HCT116 (cell line): ENCODE measurements around the gene GNG12. TPM values are rescaled to one million over a fixed set of nuclear protein-coding genes. Genes with fewer than 3 reads are reported as not detected.

Experiments used
- ATAC-seq: fragments of 200-7000 bp; cut with Tn5 transposase; 2 replicates; pipeline ENCODE4 v1.9.1; 2020; ENCODE audit warnings: mild to moderate bottlenecking, moderate library complexity
- BruUV-seq: library from RNA; stranded (reverse); fragments of 400-500 nt; replicated peaks from 2 replicates; lab custom pipeline; 2021; lab: Mats Ljungman, UMichigan
- CTCF ChIA-PET: fragments of 300-600 bp; sonication (Branson Sonifier 250); formaldehyde crosslinking; loops from one replicate; lab custom pipeline; 2021; ENCODE audit warnings: antibody characterized with exemption; lab: Charles Lee
- POLR2A ChIA-PET: fragments of 300-600, 350-600 bp; sonication (Branson Sonifier 250); formaldehyde crosslinking; loops from one replicate; lab custom pipeline; 2021; ENCODE audit warnings: antibody characterized with exemption; lab: Charles Lee
- RAD21 ChIA-PET, 2 experiments: fragments of 300-600 bp; sonication (Branson Sonifier 250); formaldehyde crosslinking; loops; one replicate each; lab custom pipeline; 2023; ENCODE audit warnings: low total read pairs in 2 of 2; ENCODE audit not compliant: uncharacterized antibody in 2 of 2, unreplicated experiment in 2 of 2, low non-redundant PET in 1 of 2; lab: Charles Lee
- DNase-seq: peaks from one replicate; pipeline ENCODE4 v3.0.0-alpha.2; 2010; ENCODE audit warnings: low read depth, low spot score
- H2AFZ ChIP-seq: fragments of 200-600 bp; shearing (Covaris generic), sonication (generic); 2 replicates; pipeline ENCODE4 v1.6.1; 2017; ENCODE audit warnings: low read depth, mixed run types, mixed read lengths, antibody characterized with exemption, low read length; ENCODE audit not compliant: poor library complexity, severe bottlenecking
- H3K27ac ChIP-seq: 2 replicates; pipeline ENCODE4 v1.5.1; 2012; ENCODE audit warnings: low read depth, low read length
- H3K27me3 ChIP-seq: fragments of 200-600 bp; sonication (generic); 2 replicates; pipeline ENCODE4 v1.6.1; 2016; ENCODE audit warnings: mixed run types, low read length, mixed read lengths; ENCODE audit not compliant: insufficient read depth
- H3K36me3 ChIP-seq, 2 experiments: fragments of 200-500 bp in 1 of 2; fragments of 200-600 bp in 1 of 2; sonication (Bioruptor generic) in 1 of 2; sonication (generic) in 1 of 2; 2 replicates each; pipeline versions ENCODE4 v1.5.1 to v1.6.1; 2014 to 2016; ENCODE audit warnings: low read length in 2 of 2, inconsistent platforms in 1 of 2, mixed read lengths in 1 of 2, mixed run types in 1 of 2; ENCODE audit not compliant: insufficient read depth in 2 of 2, control insufficient read depth in 1 of 2
- H3K4me1 ChIP-seq, 2 experiments: fragments of 200-600 bp in 1 of 2; sonication (generic) in 1 of 2; 2 replicates each; pipeline versions ENCODE4 v1.5.1 to v1.6.1; 2012 to 2017; ENCODE audit warnings: low read length in 2 of 2, inconsistent platforms in 1 of 2, mild to moderate bottlenecking in 1 of 2, mixed read lengths in 1 of 2, mixed run types in 1 of 2, moderate library complexity in 1 of 2; ENCODE audit not compliant: insufficient read depth in 2 of 2, control insufficient read depth in 1 of 2
- H3K4me2 ChIP-seq: fragments of 200-600 bp; sonication (generic); 2 replicates; pipeline ENCODE4 v1.6.1; 2017; ENCODE audit warnings: mixed run types, low read length, mixed read lengths
- H3K4me3 ChIP-seq, 2 experiments: fragments of 200-600 bp in 1 of 2; sonication (generic) in 1 of 2; replicated peaks in 1 of 2; 2 replicates each; pipeline ENCODE4 v1.5.1; 2011 to 2016; ENCODE audit warnings: low read length in 2 of 2, control low read depth in 1 of 2, low read depth in 1 of 2, mild to moderate bottlenecking in 1 of 2, mixed read lengths in 1 of 2, mixed run types in 1 of 2
- H3K79me2 ChIP-seq: fragments of 200-600 bp; sonication (generic); 2 replicates; pipeline ENCODE4 v1.6.1; 2017; ENCODE audit warnings: mild to moderate bottlenecking, mixed run types, low read length, moderate library complexity, mixed read lengths; ENCODE audit not compliant: insufficient read depth
- H3K9ac ChIP-seq: fragments of 200-600 bp; sonication (generic); 2 replicates; pipeline ENCODE4 v1.6.1; 2016; ENCODE audit warnings: low read length, mixed read lengths
- H3K9me2 ChIP-seq: fragments of 200-600 bp; sonication (generic), shearing (Covaris generic); 2 replicates; pipeline ENCODE4 v1.6.1; 2017; ENCODE audit warnings: mixed run types, mild to moderate bottlenecking, moderate library complexity; ENCODE audit not compliant: insufficient read depth
- H3K9me3 ChIP-seq, 2 experiments: fragments of 200-500 bp in 1 of 2; fragments of 200-600 bp in 1 of 2; sonication (Bioruptor generic) in 1 of 2; sonication (generic) in 1 of 2; 2 replicates each; pipeline ENCODE4 v1.6.1; 2014 to 2017; ENCODE audit warnings: low read length in 2 of 2, mixed read lengths in 2 of 2, inconsistent platforms in 1 of 2, low read depth in 1 of 2, mild to moderate bottlenecking in 1 of 2, mixed run types in 1 of 2, moderate library complexity in 1 of 2; ENCODE audit not compliant: control insufficient read depth in 1 of 2, insufficient read depth in 1 of 2
- H4K20me1 ChIP-seq: fragments of 200-600 bp; sonication (generic), shearing (Covaris generic); 2 replicates; pipeline ENCODE4 v1.6.1; 2017; ENCODE audit warnings: mixed run types, mild to moderate bottlenecking, moderate library complexity; ENCODE audit not compliant: insufficient read depth
- CEBPB ChIP-seq: IDR thresholded peaks from 2 replicates; pipeline ENCODE4 v1.6.1; 2012; ENCODE audit warnings: low read depth
- EGR1 ChIP-seq: IDR thresholded peaks from 2 replicates; pipeline ENCODE4 v1.6.1; 2012; ENCODE audit warnings: low read depth
- ELF1 ChIP-seq: IDR thresholded peaks from 2 replicates; pipeline ENCODE4 v1.6.1; 2012; ENCODE audit warnings: low read depth, borderline replicate concordance
- JUND ChIP-seq: IDR thresholded peaks from 2 replicates; pipeline ENCODE4 v1.6.1; 2012
- POLR2A ChIP-seq: IDR thresholded peaks from 2 replicates; pipeline ENCODE4 v1.7.0; 2011; ENCODE audit warnings: borderline replicate concordance; ENCODE audit not compliant: insufficient read depth, insufficient read length; ENCODE audit errors: extremely low read depth
- SIN3A ChIP-seq: IDR thresholded peaks from 2 replicates; pipeline ENCODE4 v1.6.1; 2012; ENCODE audit warnings: low read depth
- SP1 ChIP-seq: IDR thresholded peaks from 2 replicates; pipeline ENCODE4 v1.6.1; 2012; ENCODE audit warnings: low read depth
- YY1 ChIP-seq: IDR thresholded peaks from 2 replicates; pipeline ENCODE4 v1.6.1; 2011; ENCODE audit warnings: low read length, low read depth, moderate library complexity, mild to moderate bottlenecking; ENCODE audit not compliant: insufficient replicate concordance; ENCODE audit errors: extremely low read depth
- intact Hi-C: fragments of 100-400 bp; cut with micrococcal nuclease; formaldehyde crosslinking; loops from 2 replicates; pipeline ENCODE4 v1.10.0; 2022
- total RNA-seq: library from RNA; stranded (reverse); gene quantifications from one replicate; pipeline ENCODE4 v1.2.1, GENCODE V29; 2021; ENCODE audit not compliant: unreplicated experiment
- TF ChIP-seq, protein P1 (sequence below): IDR thresholded peaks from 2 replicates; pipeline ENCODE4 v1.6.1; 2012
- TF ChIP-seq, protein P2 (sequence below): IDR thresholded peaks from 2 replicates; pipeline ENCODE4 v1.6.1; 2011; ENCODE audit warnings: mild to moderate bottlenecking, low read length, moderate library complexity; ENCODE audit not compliant: insufficient replicate concordance; ENCODE audit errors: extremely low read depth
- TF ChIP-seq, protein P3 (sequence below), 3 experiments: fragments of 200-600 bp in 1 of 3; sonication (generic) in 1 of 3; IDR thresholded peaks in 2 of 3; conservative IDR thresholded peaks in 1 of 3; 2 replicates each; pipeline ENCODE4 v1.5.1; 2012 to 2017; ENCODE audit warnings: low read depth in 2 of 3, low read length in 2 of 3, antibody characterized with exemption in 1 of 3, borderline replicate concordance in 1 of 3, control low read depth in 1 of 3, mild to moderate bottlenecking in 1 of 3, mixed read lengths in 1 of 3, mixed run types in 1 of 3, moderate library complexity in 1 of 3; ENCODE audit not compliant: insufficient read depth in 1 of 3
- TF ChIP-seq, protein P4 (sequence below): IDR thresholded peaks from 2 replicates; pipeline ENCODE4 v1.6.1; 2012

Gene GNG12
- total RNA-seq, 1 experiment from 2014 or later = 49.6 TPM

DNA sequence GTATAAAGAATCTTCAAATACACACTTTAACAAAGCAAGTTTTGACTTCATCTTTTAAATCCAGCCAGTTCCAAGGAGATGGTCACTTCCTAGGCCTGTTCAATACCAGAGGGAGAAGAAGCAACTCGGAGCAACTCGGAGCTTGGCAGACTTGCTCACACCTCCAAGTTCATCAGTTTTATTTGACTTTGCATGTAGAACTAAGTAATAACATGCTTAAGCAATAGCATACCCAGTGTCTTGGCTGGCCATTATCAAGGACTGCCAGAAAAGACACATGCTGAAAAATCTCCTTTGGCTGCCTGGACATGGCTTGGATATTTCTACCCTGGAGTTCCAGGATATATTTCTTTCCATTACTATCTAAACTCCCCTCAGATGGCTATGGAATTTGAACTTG is 52.6 kb downstream of the GNG12 start:
- CTCF ChIA-PET = no interaction called here
- H3K36me3 ChIP-seq = no peaks in the 10 kb centered on the region; a peak in 1 of 4 replicates
- no peak overlapping the region for H3K4me3 ChIP-seq
- no peak overlapping the region for H3K4me2 ChIP-seq
- no peak overlapping the region for H2AFZ ChIP-seq
- peaks cover 11% of the 10 kb centered on the region; the same call in 1 of the 2 replicates for H3K79me2 ChIP-seq
- H3K9me3 ChIP-seq = no peaks in the 10 kb centered on the region
- no peak overlapping the region for H3K27ac ChIP-seq
- BruUV-seq = no TSS peak
- DNase-seq (no peak), ATAC-seq (no peak)
- TF ChIP-seq POLR2A (no peak), EGR1 (no peak), SIN3A (no peak), SP1 (no peak), YY1 (no peak), JUND (no peak), ELF1 (no peak), CEBPB (no peak)
- TF ChIP-seq, protein P1, sequence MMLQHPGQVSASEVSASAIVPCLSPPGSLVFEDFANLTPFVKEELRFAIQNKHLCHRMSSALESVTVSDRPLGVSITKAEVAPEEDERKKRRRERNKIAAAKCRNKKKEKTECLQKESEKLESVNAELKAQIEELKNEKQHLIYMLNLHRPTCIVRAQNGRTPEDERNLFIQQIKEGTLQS = no peak
- TF ChIP-seq, protein P2, sequence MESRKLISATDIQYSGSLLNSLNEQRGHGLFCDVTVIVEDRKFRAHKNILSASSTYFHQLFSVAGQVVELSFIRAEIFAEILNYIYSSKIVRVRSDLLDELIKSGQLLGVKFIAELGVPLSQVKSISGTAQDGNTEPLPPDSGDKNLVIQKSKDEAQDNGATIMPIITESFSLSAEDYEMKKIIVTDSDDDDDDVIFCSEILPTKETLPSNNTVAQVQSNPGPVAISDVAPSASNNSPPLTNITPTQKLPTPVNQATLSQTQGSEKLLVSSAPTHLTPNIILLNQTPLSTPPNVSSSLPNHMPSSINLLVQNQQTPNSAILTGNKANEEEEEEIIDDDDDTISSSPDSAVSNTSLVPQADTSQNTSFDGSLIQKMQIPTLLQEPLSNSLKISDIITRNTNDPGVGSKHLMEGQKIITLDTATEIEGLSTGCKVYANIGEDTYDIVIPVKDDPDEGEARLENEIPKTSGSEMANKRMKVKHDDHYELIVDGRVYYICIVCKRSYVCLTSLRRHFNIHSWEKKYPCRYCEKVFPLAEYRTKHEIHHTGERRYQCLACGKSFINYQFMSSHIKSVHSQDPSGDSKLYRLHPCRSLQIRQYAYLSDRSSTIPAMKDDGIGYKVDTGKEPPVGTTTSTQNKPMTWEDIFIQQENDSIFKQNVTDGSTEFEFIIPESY = no peak
- TF ChIP-seq, protein P3, sequence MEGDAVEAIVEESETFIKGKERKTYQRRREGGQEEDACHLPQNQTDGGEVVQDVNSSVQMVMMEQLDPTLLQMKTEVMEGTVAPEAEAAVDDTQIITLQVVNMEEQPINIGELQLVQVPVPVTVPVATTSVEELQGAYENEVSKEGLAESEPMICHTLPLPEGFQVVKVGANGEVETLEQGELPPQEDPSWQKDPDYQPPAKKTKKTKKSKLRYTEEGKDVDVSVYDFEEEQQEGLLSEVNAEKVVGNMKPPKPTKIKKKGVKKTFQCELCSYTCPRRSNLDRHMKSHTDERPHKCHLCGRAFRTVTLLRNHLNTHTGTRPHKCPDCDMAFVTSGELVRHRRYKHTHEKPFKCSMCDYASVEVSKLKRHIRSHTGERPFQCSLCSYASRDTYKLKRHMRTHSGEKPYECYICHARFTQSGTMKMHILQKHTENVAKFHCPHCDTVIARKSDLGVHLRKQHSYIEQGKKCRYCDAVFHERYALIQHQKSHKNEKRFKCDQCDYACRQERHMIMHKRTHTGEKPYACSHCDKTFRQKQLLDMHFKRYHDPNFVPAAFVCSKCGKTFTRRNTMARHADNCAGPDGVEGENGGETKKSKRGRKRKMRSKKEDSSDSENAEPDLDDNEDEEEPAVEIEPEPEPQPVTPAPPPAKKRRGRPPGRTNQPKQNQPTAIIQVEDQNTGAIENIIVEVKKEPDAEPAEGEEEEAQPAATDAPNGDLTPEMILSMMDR (IDR thresholded peaks at IDR 0.05 in 2 of 3, conservative IDR thresholded peaks at IDR 0.05 in 1 of 3; ENCODE audit: borderline replicate concordance in 1 of 3, insufficient read depth in 1 of 3, low read depth in 2 of 3, low read length in 2 of 3) = no peak
- TF ChIP-seq, protein P4, sequence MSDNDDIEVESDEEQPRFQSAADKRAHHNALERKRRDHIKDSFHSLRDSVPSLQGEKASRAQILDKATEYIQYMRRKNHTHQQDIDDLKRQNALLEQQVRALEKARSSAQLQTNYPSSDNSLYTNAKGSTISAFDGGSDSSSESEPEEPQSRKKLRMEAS = no peak
- POLR2A ChIA-PET = no interaction called here
- no peaks in the 10 kb centered on the region for H3K27me3 ChIP-seq
- H3K9ac ChIP-seq = no peak overlapping the region
- no peaks in the 10 kb centered on the region for H4K20me1 ChIP-seq
- intact Hi-C loops = no loop called here
- RAD21 ChIA-PET = no interaction called here
- H3K9me2 ChIP-seq = no peaks in the 10 kb centered on the region
- no peaks in the 10 kb centered on the region for H3K4me1 ChIP-seq
